CD4-positive, alpha-beta T cell treated with Interleukin-15 for 1 hour (primary cell): ENCODE data around the gene ERCC6.

Experiments
- DNase-seq: peaks from one replicate; pipeline ENCODE4 v3.0.0-alpha.2; 2020

Gene ERCC6

GRCh38 chr10:49543604-49544003 lies 4.7 kb upstream of the ERCC6 start:
- DNase-seq: no peak

- no peak for DNase-seq
Measured at GRCh38 chr10:49542353-49542752, 3.4 kb upstream of the ERCC6 start.

- DNase-seq: no peak
Measured at GRCh38 chr10:49541762-49542161, 2.8 kb upstream of the ERCC6 start.

- no peak for DNase-seq
Measured at GRCh38 chr10:49540056-49540797, 1.3 kb upstream of the ERCC6 start.

- peak; percentile 20 for DNase-seq
Measured at GRCh38 chr10:49539320-49539885, 482 bp upstream of the ERCC6 start.

DNA sequence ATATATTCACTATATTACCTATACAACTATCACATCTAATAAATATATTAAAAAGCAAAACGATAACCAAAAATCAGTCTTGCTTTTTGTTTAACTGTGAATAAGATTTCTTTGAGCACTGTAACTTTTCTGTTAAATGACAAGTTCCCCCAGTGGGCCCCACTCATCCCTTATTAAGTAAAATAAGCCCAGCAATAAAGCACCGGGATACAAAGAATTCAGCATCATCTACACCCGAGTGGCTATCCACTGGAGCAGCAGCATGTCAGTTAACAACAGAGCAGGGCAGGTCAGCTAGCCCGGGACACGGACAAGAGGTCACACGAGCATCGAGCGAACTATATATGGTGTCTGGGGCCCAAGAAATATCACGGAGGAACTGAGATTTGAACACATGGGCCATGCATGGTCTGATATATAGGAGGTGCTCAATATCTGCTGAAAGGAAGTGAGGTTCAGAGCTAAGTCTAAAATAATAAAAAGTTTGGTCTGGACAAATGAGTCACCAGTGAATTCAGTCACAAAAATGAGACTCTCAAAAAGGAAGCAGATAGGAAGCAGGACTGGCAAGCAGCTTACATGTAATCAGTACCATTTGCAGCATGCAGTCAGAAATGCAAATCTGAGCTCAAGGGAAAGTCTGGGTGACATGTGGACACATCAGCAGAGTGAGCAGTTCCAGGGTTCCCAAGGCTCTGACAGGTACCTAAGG lies 4.1 kb downstream of the ERCC6 start:
- no peak for DNase-seq

DNA sequence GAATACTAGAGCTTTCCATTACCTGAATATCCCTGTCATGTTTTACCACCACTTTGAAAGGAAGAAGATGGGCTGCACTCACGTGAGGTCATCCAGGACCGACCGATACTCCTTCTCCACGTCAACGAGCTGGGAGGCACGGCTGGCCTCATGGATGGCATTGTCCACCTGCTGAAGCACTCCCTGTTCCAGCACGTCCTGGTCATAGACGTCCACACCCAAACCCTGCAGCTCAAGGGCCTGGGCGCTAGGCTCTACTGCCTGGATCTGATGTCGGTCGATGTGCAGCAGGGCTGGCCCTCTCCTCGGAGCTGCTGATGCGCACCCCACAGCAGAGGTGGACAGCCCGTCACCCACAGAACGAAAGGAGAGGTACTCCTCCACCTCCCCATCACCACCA lies 6.5 kb downstream of the ERCC6 start:
- DNase-seq: no peak

DNA sequence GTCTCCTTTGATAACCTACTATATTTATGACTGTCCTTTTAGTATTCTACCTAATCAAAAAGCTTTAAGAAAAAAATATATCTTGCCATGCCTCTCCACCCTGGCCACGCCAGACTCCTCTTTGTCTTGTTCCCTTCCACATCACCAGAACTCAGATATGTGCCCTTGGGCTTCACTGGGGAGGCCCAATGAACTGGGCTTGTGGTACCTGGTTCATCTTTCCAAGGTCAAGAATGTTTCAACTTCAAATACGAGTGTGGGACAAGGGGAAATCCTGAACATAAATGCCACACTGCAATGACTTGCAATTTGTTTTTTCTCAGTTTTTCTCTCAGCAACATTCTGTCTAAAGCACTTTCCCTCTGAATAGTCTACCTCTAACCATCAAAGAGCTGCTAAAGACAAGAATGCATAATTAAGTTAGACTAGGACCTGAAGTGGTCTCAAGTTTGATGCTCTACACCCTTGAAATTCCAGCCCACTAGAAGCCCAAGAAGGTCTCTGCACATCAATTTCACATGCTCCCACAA lies 9.9 kb downstream of the ERCC6 start:
- no peak for DNase-seq

DNA sequence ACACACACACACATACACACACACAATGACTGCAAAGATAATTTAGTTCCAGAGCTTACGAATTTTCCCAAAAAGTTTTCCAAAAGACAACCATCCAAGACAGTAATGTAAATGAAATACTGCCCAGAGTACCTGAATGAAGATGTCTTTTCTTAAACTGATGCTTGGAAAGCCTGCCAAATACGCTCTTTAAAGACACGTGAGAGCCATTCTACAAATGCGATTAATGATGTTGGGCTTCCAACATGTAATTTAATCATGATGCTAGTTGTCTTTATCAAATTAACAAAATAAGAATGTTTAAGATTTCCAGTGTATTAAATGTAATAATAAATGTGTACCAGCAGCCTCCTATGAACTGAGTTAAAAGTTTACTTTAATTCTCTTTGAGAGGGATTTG lies 11.1 kb downstream of the ERCC6 start:
- no peak for DNase-seq

DNA sequence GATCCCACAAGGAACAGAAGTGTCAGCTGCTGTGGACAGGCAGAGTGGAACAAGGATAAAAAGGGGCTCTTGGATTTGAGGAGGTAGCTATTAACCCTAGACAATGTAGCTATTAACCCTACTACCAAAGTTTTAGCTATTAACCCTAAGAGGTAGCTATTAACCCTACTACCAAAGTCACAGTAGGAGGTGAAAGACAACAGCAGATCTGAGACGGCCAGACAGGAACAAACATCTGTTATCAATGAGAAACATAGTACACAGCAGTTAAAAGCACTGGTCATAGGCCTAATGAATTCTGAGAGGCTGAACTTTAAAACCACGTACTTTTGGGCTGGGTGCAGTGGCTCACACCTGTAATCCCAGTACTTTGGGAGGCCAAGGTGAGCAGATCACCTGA lies 11.9 kb downstream of the ERCC6 start:
- DNase-seq: no peak

GRCh38 chr10:49526619-49527018 lies 12.3 kb downstream of the ERCC6 start:
- DNase-seq: no peak

DNA sequence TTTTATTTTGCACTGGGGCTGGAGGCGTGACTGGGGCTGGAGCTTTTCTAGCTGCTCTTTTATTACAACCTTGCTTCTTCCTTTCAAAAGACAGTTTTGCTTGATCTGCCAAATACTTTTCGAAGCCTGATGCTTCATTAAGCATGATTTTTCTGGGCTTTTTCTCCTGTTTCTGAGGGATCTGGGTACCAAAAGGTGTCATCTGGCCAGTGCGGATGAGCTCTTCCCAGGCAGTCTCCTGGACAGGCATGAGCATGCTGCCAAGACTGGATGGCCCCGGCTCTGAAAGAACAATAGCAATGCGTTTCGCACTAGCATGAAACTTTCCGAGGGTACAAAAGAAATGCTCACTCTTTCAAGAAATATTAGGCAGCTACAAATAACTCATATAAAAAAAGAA lies 14.4 kb downstream of the ERCC6 start:
- no peak for DNase-seq

DNA sequence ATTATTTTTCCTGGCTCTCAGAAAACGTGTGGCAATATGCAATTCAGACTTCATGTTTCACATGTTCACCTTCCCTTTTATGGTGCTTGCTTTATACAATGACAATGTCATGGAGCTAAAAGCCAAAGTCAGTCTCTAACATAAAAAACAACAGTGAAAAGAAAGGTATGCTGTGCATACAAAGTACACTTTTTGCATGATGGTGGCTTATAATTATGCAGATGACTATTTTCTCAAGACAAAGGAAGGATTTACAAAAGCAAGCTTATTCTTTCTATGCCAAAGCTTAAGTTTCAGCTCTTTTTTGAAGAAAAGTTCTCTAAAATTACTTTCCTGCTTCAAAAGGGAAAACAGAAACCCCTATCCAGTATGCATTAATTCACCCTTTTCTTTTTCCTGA lies 15.6 kb downstream of the ERCC6 start:
- DNase-seq: no peak

- no peak for DNase-seq
Measured at GRCh38 chr10:49521062-49521461, 17.9 kb downstream of the ERCC6 start.

GRCh38 chr10:49520122-49520775 lies 18.7 kb downstream of the ERCC6 start:
- no peak for DNase-seq

DNA sequence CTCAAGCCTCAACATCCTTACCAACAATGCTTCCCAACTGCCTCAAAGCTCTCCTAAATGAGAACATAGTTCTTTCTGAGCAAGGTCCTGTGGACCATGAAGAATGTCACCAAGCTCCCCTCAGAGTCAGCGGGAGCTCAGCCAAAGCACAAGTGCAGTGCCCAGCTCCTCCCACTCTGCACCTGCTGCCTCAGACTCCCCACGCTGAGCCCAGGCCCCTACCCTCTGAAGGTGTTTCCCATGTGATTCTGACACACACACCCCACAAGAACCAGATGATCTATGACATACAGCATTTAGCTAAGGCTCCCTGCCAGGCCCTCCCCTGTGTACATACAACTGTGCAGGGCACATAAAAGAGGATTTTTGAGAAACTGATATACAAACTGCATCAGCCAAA lies 19.2 kb downstream of the ERCC6 start:
- DNase-seq: no peak

- DNase-seq: no peak
Measured at GRCh38 chr10:49518982-49519578, 19.8 kb downstream of the ERCC6 start.

- no peak for DNase-seq
Measured at GRCh38 chr10:49518566-49518965, 20.4 kb downstream of the ERCC6 start.

- DNase-seq: no peak
Measured at GRCh38 chr10:49516216-49516970, 22.5 kb downstream of the ERCC6 start.

DNA sequence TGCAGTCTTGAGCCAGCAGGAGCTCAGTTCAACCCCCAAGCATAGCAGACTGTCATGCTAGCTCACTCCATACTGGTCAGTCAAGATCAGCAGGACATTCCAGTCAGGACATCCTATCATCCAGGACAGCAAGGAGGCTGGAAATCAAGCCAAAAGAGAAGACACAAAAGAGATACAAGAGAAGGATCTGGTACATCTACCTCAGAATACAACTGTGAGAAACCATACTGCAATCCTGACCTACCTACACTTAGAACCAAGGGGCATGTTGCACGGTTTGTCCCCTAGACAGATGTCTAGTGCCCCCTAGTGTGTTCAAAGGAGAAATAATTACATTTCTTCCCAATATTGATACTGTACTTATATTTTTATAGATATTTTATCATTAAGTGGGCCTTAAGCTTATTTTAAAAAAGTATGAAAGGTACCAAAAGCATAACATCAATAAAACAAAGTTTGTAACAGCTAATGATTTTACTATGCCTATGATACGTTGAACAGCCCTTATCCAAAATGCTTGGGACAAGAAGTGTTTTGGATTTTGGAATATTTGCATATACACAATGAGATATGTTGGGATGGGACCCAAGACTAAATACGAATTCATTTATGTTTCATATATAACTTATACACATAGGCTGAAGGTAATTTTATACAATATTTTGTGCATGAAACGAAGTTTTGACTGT lies 26.7 kb downstream of the ERCC6 start:
- DNase-seq: no peak

GRCh38 chr10:49509771-49510303 lies 29.1 kb downstream of the ERCC6 start:
- no peak for DNase-seq
